ENCODE measurements around the gene CDC45.

CDC45 gene

DNA sequence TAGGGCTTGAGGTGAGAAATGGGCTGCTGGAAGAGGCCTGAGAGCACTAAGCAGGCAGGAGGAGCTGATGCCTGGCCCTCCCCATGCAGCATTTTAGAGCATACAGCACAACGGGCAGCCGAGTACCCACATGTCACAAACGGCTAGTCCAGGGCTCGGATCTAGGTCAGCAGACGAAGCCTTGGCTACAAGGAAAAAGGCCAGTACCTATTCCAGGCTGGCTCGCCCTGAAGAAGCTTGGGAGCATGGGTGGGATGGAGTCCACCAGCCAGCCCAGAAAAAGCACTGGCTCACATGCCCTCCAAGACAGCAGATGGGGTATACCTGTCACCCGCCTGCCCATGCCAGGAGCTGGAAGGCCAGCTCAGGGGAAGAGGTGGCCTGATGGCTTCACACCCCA, 10.3 kb upstream of the CDC45 start:
- DNase-seq (ENCODE audit: low read depth), result no peak

DNA sequence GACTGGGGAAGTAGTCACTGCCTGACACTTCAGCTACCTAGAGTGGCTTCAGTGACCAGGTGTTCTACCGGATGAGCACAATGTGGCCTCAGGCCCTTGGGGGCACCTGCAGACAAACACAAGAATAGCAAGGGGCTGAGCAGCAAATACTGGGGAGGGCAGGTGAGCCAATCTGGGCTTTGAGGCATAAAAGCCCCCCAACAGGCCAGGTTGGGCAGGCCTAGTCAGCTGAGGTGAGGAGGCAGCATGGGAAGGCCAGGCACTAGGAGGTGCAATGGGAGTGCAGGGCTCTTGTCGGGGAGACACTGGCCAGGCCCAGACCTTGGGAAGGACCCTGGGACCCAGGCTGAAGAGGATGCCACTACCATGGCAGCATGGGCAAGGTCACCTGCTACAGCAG, 9.7 kb upstream of the CDC45 start:
- no peak for DNase-seq (ENCODE audit: low read depth)

DNA sequence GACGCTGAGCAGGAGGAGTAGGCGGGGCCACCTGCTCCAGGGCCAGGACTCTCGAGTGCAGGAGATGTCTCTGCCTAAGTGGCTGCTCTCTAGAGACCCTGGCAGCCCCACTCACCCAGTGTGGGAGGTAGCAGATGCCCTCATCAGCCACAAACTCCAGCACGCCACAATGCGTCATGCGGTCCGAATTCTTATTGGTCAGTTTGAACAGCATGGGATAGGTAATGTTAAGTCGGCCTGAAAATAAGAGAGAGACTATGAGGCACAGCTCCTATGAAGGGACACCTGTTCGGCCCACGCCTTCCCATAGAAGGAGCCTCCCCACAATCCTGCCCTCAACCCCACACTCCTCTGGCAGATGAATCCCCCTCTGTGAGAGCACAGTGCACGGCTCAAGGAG, 8.1 kb upstream of the CDC45 start:
- no peak for DNase-seq (ENCODE audit: low read depth)

DNA sequence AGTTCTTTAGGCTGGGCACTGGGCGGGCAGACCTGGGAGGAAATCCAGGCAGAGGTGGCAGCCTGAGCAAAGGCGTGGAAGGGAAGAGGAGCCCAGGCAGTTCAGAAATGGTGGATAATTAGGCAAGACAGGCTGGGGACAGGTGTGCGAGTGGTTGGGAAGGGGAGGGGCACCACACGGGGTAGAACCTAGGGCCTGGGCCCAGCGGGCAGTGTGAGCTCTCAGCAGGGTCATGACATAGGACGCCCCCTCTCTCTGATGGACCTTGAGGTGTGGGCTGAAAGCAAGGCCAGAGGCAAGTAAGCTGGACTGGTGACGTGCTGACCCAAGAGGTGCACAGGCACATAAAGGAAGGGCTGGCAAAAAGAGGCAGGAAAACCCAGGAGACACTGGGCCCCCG, 7.5 kb upstream of the CDC45 start:
- no peak for DNase-seq (ENCODE audit: low read depth)

DNA sequence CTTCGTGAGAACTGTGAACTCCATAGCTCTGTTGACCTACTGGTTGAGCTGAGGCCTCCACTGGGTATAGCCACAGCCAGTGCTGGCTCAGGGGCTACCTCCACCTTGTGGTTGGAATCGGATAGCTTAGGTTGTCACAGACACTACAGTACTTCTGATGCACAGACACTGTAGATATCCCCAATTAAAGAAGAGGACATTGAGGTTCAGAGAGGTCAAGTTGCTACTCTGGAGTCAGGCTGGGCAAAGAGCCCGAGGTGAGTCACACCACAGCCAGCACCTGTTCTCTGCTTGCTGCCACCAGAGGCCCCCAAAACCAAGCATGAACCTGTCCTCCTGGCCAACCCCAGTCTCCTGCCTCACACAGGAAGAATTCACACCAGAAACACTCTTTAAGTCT, 6.1 kb upstream of the CDC45 start:
- DNase-seq (ENCODE audit: low read depth), result no peak

DNA sequence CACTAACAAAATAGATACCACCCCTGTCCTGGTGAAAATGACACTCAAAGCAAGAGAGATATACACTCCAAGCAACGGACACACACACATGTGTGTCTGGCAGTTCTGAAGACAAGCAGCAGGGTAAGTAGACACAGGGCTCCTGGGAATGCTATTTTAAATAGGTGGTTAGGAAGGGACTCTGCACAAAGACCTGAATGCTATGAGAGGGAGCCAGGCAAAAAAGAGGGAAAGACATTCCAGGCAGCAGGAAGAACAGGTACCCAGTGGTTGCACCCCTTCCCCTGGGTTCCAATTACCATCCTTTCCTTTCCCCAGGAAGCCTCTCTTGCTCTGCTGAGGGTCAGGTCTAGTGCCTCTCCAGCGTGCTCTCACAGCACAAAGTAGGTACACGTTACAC, 3.7 kb upstream of the CDC45 start:
- no peak for DNase-seq (ENCODE audit: low read depth)

DNA sequence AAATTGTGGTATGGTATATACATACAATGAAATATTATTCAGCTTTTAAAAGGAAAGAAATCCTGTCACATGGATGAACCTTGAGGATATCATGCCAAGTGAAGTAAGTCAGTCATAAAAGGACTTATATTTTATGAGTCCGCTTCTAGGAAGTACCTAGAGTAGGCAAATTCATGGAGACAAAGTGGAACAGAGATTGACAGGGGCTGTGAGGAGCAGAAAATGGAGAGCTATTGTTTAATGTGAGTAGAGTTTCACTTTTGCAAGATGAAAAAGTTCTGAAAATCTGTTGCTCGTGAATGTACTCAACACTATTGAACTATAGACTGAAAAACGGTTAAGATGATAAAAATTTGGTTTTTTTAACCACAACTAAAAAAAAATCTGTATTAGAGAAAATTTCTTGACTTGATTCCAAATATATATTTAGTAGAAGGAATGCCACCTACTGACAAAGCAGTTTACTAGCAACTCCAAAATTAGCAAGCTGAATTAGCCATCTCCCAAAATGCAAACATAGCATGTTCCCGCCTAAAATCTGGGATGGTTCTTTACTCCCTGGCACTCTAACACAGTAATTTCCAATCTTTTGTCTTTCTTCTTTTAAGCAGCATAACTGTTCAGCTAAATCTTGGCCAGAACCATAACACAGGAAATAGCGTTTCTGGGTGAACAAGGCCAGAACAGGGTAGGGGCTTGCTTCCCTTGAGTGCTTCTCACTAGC, 2.2 kb upstream of the CDC45 start:
- DNase-seq (ENCODE audit: low read depth), result no peak

DNA sequence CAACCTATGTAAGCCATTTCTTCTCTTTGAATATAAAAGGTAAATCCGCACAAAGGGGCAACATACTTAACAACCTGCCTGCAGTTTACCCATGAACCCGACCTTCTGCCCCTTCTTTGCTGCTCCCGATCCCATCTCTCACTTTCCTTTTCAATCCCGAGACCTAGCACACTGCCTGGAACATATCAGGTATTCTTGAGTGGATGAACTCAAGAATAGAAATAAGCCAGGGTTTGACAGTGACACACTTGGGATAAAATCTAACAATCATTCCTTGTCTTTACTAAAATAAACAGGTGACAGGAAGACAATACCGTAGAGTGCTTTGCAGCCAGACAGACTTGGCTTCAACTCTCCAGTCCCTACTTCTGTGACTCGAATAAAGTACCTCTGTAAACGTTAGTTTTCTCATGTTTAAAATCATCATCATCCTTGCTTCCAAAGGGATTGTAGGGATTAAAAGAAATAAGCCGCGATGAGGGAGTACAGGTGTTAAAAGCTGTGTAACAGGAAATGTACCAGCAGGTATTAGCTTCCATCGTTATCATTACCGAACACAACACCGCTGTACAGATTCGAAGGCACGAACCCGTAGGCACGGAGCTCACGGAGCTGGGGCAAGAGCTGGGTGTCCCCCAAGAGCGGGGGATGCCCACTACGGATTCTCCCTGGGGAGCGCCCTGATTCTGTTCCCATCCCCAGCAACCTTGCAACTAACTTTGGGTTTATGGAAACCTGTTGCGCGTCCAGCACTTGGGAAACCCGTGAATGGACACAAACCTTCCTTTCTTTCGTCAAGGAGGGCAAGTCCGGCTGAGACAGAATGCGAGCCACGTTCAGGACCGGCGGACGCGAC, 1.4 kb upstream of the CDC45 start:
- no peak for DNase-seq (ENCODE audit: low read depth)

DNA sequence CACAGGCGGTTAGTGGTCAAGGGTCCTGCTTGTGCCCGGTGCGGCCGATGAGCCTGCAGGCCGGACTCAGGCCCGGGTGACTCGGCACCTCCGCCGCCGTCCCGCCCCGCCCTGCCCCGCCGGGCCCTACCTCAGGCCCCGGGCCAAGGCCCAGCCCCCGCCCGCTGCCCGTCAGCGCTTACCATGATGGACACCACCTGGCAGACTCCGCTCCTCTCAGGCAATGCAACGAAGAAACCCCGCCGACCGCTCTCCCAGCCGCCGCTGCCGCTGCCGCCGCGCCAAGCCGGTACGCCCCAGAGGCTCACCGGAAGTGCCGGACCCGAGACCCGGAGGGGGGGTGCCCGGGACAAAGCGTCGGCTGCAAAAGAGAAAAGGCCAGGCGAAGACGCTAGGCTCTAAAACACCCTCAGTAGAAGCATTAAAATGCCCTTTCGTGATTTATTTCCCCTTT, 792 bp upstream of the CDC45 start, which contains the start of gene UFD1:
TSS of gene UFD1 (minus strand) at position 293 of the 454 bp plus-strand sequence. CDS start at position 185, 108 bp downstream.
- DNase-seq (ENCODE audit: low read depth), result peak; percentile 70

DNA sequence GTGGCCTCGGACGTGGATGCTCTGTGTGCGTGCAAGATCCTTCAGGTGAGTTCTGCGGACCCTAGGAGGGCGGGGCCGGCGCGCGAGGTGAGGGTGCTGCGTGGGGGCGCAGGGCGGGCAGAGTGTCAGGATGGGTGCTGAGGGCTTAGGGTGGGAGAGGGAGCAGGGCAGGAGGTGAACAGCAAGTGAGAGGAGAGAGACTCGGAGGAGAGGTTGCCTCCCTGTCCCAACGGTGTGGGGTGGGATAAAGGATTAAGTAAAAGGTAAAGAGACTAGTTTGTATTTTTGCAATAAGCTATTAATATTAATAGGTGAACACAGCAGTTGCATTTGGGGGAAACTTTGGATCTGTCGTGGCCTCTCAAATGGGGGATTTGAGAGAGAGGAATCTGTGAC, 451 bp downstream of the CDC45 start:
- DNase-seq (ENCODE audit: low read depth), result no peak

DNA sequence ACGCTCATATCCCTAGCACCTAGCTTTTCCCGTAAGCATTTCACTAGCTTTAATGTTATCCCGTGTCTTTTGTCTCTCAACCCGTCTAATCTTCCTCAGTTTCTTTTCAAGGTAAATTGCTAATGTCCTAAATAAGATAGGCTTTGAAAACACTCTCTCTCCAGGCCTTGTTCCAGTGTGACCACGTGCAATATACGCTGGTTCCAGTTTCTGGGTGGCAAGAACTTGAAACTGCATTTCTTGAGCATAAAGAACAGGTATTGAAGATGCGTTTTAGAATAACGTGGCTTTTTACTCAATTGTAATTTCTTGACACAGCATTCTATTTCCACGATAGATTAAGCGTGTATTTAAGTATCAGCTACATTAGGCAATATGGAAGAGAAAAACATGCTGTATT, 1.1 kb downstream of the CDC45 start:
- no peak for DNase-seq (ENCODE audit: low read depth)

DNA sequence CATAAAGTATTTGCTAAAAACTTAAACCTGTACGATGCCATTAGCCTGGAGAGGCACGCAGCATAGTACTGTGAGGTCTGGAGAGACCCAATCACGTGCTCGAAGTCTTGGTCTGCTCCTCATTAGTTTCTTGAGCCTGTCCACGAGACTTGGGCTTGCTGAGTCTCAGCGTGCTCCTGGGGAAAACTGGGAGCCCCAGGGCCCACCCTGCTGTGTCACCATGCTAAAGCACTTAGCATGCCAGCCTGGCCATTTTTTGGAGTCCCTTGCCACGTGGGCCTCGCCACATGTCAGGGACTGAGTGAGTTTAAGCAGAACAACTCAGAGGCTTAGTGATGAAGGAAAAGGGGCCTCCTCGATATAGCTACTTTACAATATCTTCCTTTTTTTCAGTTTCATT, 2.6 kb downstream of the CDC45 start:
- no peak for DNase-seq (ENCODE audit: low read depth)

DNA sequence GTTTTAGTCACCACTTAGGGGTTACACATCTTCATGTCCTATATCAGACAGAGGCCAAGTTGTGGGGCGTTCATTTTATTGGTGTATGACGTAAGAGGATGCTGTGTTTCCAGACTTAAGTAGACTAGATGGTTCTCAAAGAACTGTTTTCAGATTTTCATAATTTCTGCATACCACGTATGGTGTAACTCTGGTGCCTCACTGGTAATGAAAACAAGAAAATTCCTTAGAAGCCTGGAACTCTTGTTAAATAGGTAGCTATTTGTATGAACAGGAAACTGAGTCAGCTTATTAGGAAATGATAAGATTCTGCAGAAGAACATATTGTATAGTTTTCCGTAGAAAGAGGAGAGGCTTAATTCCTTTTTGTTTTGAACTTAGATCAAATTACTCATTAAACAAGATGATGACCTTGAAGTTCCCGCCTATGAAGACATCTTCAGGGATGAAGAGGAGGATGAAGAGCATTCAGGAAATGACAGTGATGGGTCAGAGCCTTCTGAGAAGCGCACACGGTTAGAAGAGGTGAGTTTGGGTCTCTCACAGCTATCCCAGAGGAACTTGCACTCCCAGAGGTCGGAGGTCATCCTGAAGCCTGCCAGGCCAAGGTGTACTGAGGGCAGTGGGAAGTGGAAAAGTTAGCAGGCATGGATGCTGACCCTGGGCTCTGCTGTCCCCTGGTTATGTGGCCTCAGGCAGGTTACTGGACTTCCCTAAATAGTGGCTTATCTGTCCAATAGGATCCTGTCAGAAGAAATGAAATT, 3.9 kb downstream of the CDC45 start:
- DNase-seq (ENCODE audit: low read depth), result no peak

DNA sequence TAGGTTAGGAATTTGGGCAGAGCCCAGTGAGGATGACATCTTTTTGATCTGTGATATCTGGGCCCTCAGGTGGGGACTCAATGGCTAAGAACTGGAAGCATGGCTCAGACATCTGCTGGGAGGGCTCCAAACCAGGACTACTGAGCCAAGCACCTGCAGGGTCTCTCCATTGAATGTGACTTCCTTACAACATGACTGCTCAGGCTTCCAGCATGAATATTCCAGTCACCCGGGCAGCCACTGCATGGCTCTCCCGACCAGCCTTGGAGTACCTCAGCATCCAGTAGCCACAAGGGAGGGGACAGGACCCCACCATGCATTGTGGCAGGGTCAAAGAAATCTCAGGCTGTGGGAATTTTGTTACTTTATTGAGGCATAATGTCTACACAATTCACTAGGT, 8.6 kb downstream of the CDC45 start:
- DNase-seq (ENCODE audit: low read depth), result no peak

DNA sequence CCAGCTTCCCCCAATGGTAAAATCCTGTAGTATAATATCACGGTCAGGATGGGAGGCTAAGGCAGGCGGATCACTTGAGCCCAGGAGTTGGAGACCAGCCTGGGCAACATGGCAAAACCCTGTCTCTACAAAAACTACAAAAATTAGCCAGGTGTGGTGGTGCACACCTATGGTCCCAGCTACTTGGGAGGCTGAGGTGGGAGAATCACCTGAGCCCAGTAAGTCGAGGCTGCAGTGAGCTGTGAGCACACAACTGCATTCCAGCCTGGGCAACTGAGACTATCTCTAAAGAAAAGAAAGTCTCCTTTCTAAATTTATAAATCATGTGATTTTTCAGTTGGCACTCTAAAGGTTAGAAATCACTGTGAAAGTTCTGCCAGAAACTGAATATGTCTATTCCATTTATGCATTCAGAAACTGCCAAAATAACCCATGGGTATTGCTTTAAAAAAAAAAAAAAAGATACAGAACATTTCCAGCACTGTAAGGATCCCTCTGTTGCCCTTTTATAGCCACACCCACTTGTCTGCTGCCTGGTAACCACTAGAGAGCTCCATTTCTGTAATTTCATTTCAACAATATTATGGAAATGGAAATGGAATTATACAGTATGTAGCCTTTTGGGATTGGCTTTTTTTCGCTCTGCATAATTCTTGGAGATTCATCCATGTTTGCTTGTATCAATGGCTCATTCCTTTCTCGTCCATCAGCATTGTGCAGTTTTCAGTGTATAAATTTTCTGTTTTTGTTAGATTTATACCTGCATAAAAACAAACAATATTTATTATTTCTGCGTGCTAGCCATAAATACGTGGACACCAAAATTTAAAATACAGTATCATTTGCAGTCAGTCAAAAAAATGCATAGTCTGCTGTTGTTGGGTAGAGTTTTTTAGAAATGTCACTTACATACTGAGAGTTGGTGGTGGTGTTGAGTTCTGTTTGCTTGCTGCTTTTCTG, 9.4 kb downstream of the CDC45 start:
- DNase-seq (ENCODE audit: low read depth), result no peak

DNA sequence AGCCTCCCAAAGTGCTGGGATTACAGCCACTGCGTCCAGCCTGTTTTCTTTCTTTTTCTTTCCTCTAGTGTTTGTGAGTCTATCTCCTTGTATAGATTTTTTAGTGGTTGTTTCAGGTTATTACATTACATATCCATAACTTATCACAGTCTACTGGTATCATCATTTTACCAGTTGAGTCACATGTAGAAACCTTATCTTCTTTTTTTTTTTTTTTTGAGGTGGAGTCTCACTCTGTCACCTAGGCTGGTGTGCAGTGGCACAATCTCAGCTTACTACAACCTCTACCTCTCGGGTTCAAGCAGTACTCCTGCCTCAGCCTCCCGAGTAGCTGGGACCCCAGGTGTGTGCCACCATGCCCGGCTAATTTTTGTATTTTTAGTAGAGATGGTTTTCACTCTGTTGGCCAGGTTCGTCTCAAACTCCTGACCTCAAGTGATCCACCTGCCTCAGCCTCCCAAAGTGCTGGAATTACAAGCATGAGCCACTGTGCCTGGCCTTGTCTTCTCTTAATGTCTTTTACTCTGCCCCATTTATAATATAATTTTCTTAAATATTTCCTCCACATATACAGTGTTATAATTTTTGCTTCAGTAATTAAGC, 11.0 kb downstream of the CDC45 start:
- no peak for DNase-seq (ENCODE audit: low read depth)

DNA sequence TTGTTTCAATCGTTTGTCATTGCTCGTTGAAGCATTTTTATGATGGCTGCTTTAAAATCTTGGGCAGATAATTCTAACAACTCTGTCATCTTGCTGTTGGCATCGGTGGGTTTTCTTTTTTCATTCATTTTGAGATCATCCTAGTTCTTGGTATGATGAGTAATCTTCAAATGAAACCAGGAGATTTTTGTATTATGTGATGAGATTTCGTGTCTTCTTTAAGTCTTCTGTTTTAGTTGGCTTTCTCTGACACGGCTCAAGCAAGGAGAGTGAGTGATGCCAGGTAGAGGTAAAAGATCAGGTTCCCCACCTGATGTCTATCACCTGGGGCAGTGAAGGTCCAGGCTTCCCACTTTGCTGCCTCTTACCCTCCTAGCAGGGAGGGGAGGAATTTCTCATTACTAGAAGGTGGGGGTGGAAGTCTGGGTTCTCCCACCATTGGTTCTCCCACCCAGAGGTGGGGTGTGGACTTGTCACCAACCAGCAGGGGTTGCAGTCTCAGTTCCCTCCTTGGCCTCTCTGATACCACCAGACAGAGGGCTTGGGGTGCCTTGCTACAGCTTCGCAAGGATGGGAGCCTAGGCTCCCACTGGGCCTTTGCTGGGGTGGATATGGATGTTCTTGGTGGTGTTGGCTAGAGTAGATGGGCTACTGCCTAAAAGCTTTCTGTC, 12.9 kb downstream of the CDC45 start:
- DNase-seq (ENCODE audit: low read depth), result no peak

DNA sequence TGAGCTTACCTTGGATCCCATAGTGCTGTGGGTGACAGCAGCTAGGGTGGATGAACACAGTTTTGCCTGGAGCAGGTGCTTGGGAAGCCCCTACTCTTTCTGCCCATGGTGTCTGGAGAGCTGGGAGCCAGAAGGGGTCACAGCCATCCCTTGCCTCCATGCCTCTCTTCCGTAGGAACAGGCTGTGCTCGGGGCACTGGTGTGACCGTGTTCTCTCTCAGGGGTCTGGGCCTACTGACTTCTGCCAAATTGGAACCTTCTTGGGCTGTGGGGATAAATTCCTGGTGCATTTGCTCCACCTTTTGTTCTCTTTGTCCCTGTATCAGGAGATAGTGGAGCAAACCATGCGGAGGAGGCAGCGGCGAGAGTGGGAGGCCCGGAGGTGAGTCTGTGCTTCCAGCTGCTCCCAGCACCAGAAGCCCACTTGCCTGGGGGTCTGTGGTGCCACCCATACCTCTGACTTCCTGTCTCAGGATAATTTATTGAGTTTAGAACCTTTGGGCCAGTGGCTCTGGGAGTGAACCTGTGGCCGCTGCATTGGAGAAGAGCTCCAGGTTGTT, 14.4 kb downstream of the CDC45 start:
- DNase-seq (ENCODE audit: low read depth), result no peak

DNA sequence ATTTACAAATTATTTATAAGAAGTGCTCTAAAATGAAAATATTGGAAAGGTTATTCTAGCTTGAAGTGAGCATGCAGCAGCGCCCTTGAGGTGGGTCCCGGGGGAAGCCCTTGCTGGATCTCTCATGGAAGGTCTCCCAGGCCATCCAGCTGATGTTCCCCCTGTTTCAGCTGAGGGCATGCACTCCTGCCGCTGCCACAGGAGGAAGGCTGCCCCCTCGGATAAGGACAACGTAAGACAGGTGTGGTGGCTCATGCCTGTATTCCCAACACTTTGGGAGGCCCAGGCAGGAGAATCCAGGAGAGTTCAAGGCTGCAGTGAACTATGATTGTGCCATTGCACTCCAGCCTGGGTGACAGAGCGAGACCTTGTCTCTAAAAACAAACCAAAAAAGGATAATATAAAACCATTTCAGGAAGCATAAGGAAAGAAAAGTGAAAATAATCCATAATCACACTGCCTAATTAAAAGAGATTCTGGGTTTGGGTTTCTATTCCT, 15.0 kb downstream of the CDC45 start:
- DNase-seq (ENCODE audit: low read depth), result no peak

Measured in activated T-helper 1 cell treated with Interleukin-2 at 50 U/mL for 16 hours (primary cell).